IMR-90 (cell line): ENCODE results near the gene SLFN12L. TPM values are rescaled to one million over a fixed set of nuclear protein-coding genes. Genes with fewer than 3 reads are reported as not detected.

ENCODE experiments used
- ATAC-seq: fragments of 200-7000 bp; cut with Tn5 transposase; 2 replicates; pipeline ENCODE4 v1.9.1; 2020; ENCODE audit warnings: low read depth, mild to moderate bottlenecking, moderate library complexity
- BruUV-seq: library from RNA; stranded (reverse); fragments of 400-500 nt; replicated peaks from 2 replicates; lab custom pipeline; 2021; lab: Mats Ljungman, UMichigan
- CTCF ChIA-PET: fragments of 300-600 bp; formaldehyde crosslinking; extraction: SDS; loops from one replicate; lab custom pipeline; 2021; ENCODE audit warnings: antibody characterized with exemption; lab: Yijun Ruan, JAX
- POLR2A ChIA-PET: fragments of 300-600 bp; sonication (Branson Sonifier 250); formaldehyde crosslinking; loops from one replicate; lab custom pipeline; 2022; ENCODE audit warnings: antibody characterized with exemption; ENCODE audit not compliant: unreplicated experiment; lab: Charles Lee
- DNase-seq: peaks from one replicate; pipeline ENCODE4 v3.0.0; 2013
- H2AFZ ChIP-seq: replicated peaks from 2 replicates; pipeline ENCODE3; 2013; ENCODE audit warnings: low read length, mild to moderate bottlenecking; ENCODE audit not compliant: poor library complexity
- H2AK5ac ChIP-seq: 2 replicates; pipeline ENCODE4 v1.6.1; 2013; ENCODE audit warnings: low read depth, low read length, inconsistent platforms
- H2AK9ac ChIP-seq: replicated peaks from 2 replicates; pipeline ENCODE3; 2013; ENCODE audit warnings: mild to moderate bottlenecking, low read depth, low read length, moderate library complexity; ENCODE audit not compliant: poor library complexity
- H2BK120ac ChIP-seq: 2 replicates; pipeline ENCODE4 v1.6.1; 2013; ENCODE audit warnings: low read depth, low read length, inconsistent platforms
- H2BK15ac ChIP-seq: 3 replicates; pipeline ENCODE4 v1.6.1; 2013; ENCODE audit warnings: low read depth, low read length, inconsistent platforms
- H2BK20ac ChIP-seq: 2 replicates; pipeline ENCODE4 v1.6.1; 2013; ENCODE audit warnings: low read depth, mild to moderate bottlenecking, inconsistent platforms, low read length, moderate library complexity
- H2BK5ac ChIP-seq: 2 replicates; pipeline ENCODE4 v1.6.1; 2013; ENCODE audit warnings: mild to moderate bottlenecking, low read depth, low read length, inconsistent platforms; ENCODE audit not compliant: poor library complexity, severe bottlenecking
- H3K14ac ChIP-seq: replicated peaks from 2 replicates; pipeline ENCODE4 v1.6.1; 2013; ENCODE audit warnings: low read depth, low read length, inconsistent platforms
- H3K18ac ChIP-seq: 2 replicates; pipeline ENCODE4 v1.6.1; 2013; ENCODE audit warnings: low read depth, low read length, control low read depth
- H3K23ac ChIP-seq: 2 replicates; pipeline ENCODE4 v1.6.1; 2013; ENCODE audit warnings: low read depth, low read length, inconsistent platforms
- H3K27ac ChIP-seq: 2 replicates; pipeline ENCODE4 v1.5.1; 2013; ENCODE audit warnings: mild to moderate bottlenecking, control low read depth, low read length; ENCODE audit not compliant: insufficient read depth
- H3K27me3 ChIP-seq: 2 replicates; pipeline ENCODE4 v1.6.1; 2013; ENCODE audit warnings: low read length; ENCODE audit not compliant: control insufficient read depth, insufficient read depth
- H3K36me3 ChIP-seq: 2 replicates; pipeline ENCODE4 v1.6.1; 2013; ENCODE audit warnings: low read length, mixed read lengths; ENCODE audit not compliant: control insufficient read depth, insufficient read depth
- H3K4ac ChIP-seq: 2 replicates; pipeline ENCODE4 v1.6.1; 2013; ENCODE audit warnings: low read depth, low read length, inconsistent platforms
- H3K4me1 ChIP-seq: 2 replicates; pipeline ENCODE4 v1.6.1; 2013; ENCODE audit warnings: low read length, mixed read lengths; ENCODE audit not compliant: control insufficient read depth, insufficient read depth
- H3K4me2 ChIP-seq: 2 replicates; pipeline ENCODE4 v1.6.1; 2013; ENCODE audit warnings: low read depth, mild to moderate bottlenecking, control low read depth, low read length, moderate library complexity
- H3K4me3 ChIP-seq: 2 replicates; pipeline ENCODE4 v1.5.1; 2013; ENCODE audit warnings: low read depth, mild to moderate bottlenecking, control low read depth, low read length, moderate library complexity; ENCODE audit not compliant: insufficient read depth
- H3K56ac ChIP-seq: 2 replicates; pipeline ENCODE4 v1.6.1; 2013; ENCODE audit warnings: low read length, inconsistent platforms; ENCODE audit not compliant: insufficient read depth; ENCODE audit errors: extremely low read depth
- H3K79me1 ChIP-seq, 2 experiments: 2 replicates each; pipeline ENCODE4 v1.6.1; 2013; ENCODE audit warnings: low read length in 2 of 2, inconsistent platforms in 1 of 2, low read depth in 1 of 2
- H3K9ac ChIP-seq: 2 replicates; pipeline ENCODE4 v1.6.1; 2013; ENCODE audit warnings: low read depth, low read length, control low read depth
- H3K9me1 ChIP-seq: 2 replicates; pipeline ENCODE4 v1.6.1; 2013; ENCODE audit warnings: low read length, inconsistent platforms; ENCODE audit not compliant: insufficient read depth
- H3K9me3 ChIP-seq: 2 replicates; pipeline ENCODE4 v1.6.1; 2013; ENCODE audit warnings: low read length; ENCODE audit not compliant: control insufficient read depth, insufficient read depth
- H4K20me1 ChIP-seq: 2 replicates; pipeline ENCODE4 v1.6.1; 2013; ENCODE audit warnings: low read length, inconsistent platforms; ENCODE audit not compliant: insufficient read depth
- H4K5ac ChIP-seq: 2 replicates; pipeline ENCODE4 v1.6.1; 2013; ENCODE audit warnings: mild to moderate bottlenecking, low read depth, low read length, control low read depth
- H4K8ac ChIP-seq, 2 experiments: 2 replicates each; pipeline ENCODE4 v1.6.1; 2013; ENCODE audit warnings: low read depth in 2 of 2, low read length in 2 of 2, control low read depth in 1 of 2, inconsistent platforms in 1 of 2
- H4K91ac ChIP-seq: 2 replicates; pipeline ENCODE4 v1.6.1; 2013; ENCODE audit warnings: low read depth, low read length, inconsistent platforms; ENCODE audit not compliant: insufficient read depth
- BHLHE40 ChIP-seq: fragments of 150-350 bp; IDR thresholded peaks from 2 replicates; pipeline ENCODE4 v1.6.1; 2016; ENCODE audit warnings: mild to moderate bottlenecking, low read depth, low read length
- CHD1 ChIP-seq: IDR thresholded peaks from 2 replicates; pipeline ENCODE4 v1.6.1; 2012; ENCODE audit warnings: low read depth, low read length, improper control_type of control experiment
- CTCF ChIP-seq: conservative IDR thresholded peaks from 2 replicates; pipeline ENCODE4 v1.5.1; 2012; ENCODE audit warnings: mild to moderate bottlenecking, low read depth, low read length, improper control_type of control experiment
- ELK1 ChIP-seq: fragments of 150-350 bp; IDR thresholded peaks from 2 replicates; pipeline ENCODE4 v1.6.1; 2016; ENCODE audit warnings: low read depth, mild to moderate bottlenecking, low read length, moderate library complexity, borderline replicate concordance
- FOS ChIP-seq: fragments of 150-350 bp; IDR thresholded peaks from 2 replicates; pipeline ENCODE4 v1.6.1; 2016; ENCODE audit warnings: low read depth, low read length
- NFE2L2 ChIP-seq: fragments of 150-350 bp; IDR thresholded peaks from 2 replicates; pipeline ENCODE4 v1.6.1; 2016; ENCODE audit warnings: low read depth, mild to moderate bottlenecking, low read length
- RAD21 ChIP-seq: IDR thresholded peaks from 2 replicates; pipeline ENCODE4 v1.6.1; 2012; ENCODE audit warnings: low read length, improper control_type of control experiment
- WGBS, 2 experiments: methylation state at CpG; one replicate each; pipeline versions ENCODE4 v1.1.5 to v1.1.7; 2013; ENCODE audit warnings: missing lambda C conversion rate in 2 of 2; ENCODE audit not compliant: insufficient read length in 1 of 2; ENCODE audit errors: extremely low coverage in 2 of 2; 5-methylcytosine and 5-hydroxymethylcytosine counted together
- dilution Hi-C: fragments of 300-500 bp; cut with HindIII; formaldehyde crosslinking; loops from one replicate; pipeline ENCODE4 v1.14.3; 2018; ENCODE audit warnings: low sequenced_read_pairs; ENCODE audit not compliant: unreplicated experiment
- in situ Hi-C: fragments of 300-500 bp; cut with MboI; formaldehyde crosslinking; loops from 3 replicates; pipeline ENCODE4 v1.14.3; 2019; ENCODE audit warnings: low sequenced_read_pairs, inconsistent platforms, mixed read lengths
- intact Hi-C: fragments of 100-400 bp; cut with micrococcal nuclease; formaldehyde crosslinking; loops from 2 replicates; pipeline ENCODE4 v1.10.0; 2022
- polyA plus RNA-seq, 3 experiments: library from polyadenylated mRNA; depleted of rRNA; stranded (reverse); fragments of >200 nt; gene quantifications; 2 replicates each; pipeline ENCODE4 v1.2.3, GENCODE V29; 2012; ENCODE audit warnings: low replicate concordance in 1 of 3
- total RNA-seq: library from RNA; depleted of rRNA; stranded (reverse); fragments of >200 nt; gene quantifications from 2 replicates; pipeline ENCODE4 v1.2.3, GENCODE V29; 2012

The SLFN12L gene
- total and polyA plus RNA-seq, 2 of the 4 experiments (the other 2 are of a cell fraction), result 0.18 TPM; not detected in 1

GRCh38 chr17:35554668-35555067 lies 17.2 kb upstream of the SLFN12L start:
- ATAC-seq (no peak), DNase-seq (no peak)
- Histone ChIP-seq H2BK120ac (no peak overlapping the region), H4K20me1 (no peaks in the 10 kb centered on the region), H3K9me1 (no peaks in the 10 kb centered on the region), H3K9ac (no peak overlapping the region), H3K18ac (no peak overlapping the region), H2AK9ac (no peak overlapping the region), H3K4me3 (no peak overlapping the region), H2AK5ac (no peak overlapping the region), H3K14ac (no peak overlapping the region), H3K4ac (no peak overlapping the region), H2BK15ac (no peak overlapping the region), H3K27ac (no peak overlapping the region), H3K36me3 (no peaks in the 10 kb centered on the region), H2AFZ (no peak overlapping the region), H3K4me1 (no peaks in the 10 kb centered on the region), H3K4me2 (no peak overlapping the region), H2BK20ac (no peak overlapping the region), H4K5ac (no peak overlapping the region), H3K56ac (no peak overlapping the region), H4K8ac (no peak overlapping the region), H3K9me3 (no peaks in the 10 kb centered on the region), H4K91ac (no peak overlapping the region), H2BK5ac (no peak overlapping the region), H3K27me3 (peaks cover 21% of the 10 kb centered on the region), H3K79me1 (no peaks in the 10 kb centered on the region), H3K23ac (no peak overlapping the region)
- POLR2A ChIA-PET, result interaction anchor here (0.6 kb wide), 1 partner anchor 8 kb away, joined by 9 read pairs; no protein-coding TSS in a partner anchor
- intact Hi-C loops (no loop called here), in situ Hi-C loops (no loop called here), dilution Hi-C loops (no loop called here)
- TF ChIP-seq CHD1, result no peak
- no peak for TF ChIP-seq FOS
- no peak for TF ChIP-seq ELK1
- TF ChIP-seq BHLHE40, result no peak
- TF ChIP-seq CTCF, result no peak
- TF ChIP-seq RAD21, result no peak
- no peak for TF ChIP-seq NFE2L2
- no TSS peak for BruUV-seq
- WGBS, 2 experiments, result no CpG with 5 or more reads among the region's 5 CpGs
- CTCF ChIA-PET, result interaction anchor here (0.6 kb wide), 1 partner anchor 232 kb away, joined by 3 read pairs; no protein-coding TSS in a partner anchor
